ENCODE data around the gene JAG2.

Gene JAG2

GRCh38 chr14:105180592-105181548 is 12.3 kb upstream of the JAG2 start, which contains the start of gene NUDT14:
Gene NUDT14 (minus strand): TSS chr14:105181312. CDS start chr14:105181209, 103 bp downstream.
- peak within 1 kb of the TSS; percentile 72 for H3K9ac ChIP-seq (ENCODE audit: insufficient read length, low read depth)
- no peak for DNase-seq (ENCODE audit: low read depth, low spot score)

GRCh38 chr14:105179191-105179590 is 10.6 kb upstream of the JAG2 start:
- H3K4me1 ChIP-seq (ENCODE audit: insufficient read depth, insufficient read length), result peaks cover 8% of the 10 kb centered on the region
- no peak overlapping the region for H3K9ac ChIP-seq (ENCODE audit: insufficient read length, low read depth)
- H3K4me3 ChIP-seq (ENCODE audit: insufficient read length, low read depth), result no peak overlapping the region
- DNase-seq (ENCODE audit: low read depth, low spot score), result no peak
- H3K9me3 ChIP-seq (ENCODE audit: insufficient read depth, low read length), result no peaks in the 10 kb centered on the region
- H3K27me3 ChIP-seq (ENCODE audit: insufficient read depth, insufficient read length), result peaks cover 28% of the 10 kb centered on the region
- TF ChIP-seq YY1 (IDR thresholded peaks at IDR 0.05; ENCODE audit: insufficient read depth, insufficient read length), result no peak
- TF ChIP-seq ZNF274 (IDR thresholded peaks at IDR 0.05; ENCODE audit: low read depth, low read length), result no peak
- no peak for TF ChIP-seq SUZ12 (IDR thresholded peaks at IDR 0.05; ENCODE audit: extremely low read depth, insufficient read depth, insufficient read length)
- no peaks in the 10 kb centered on the region for H3K36me3 ChIP-seq (ENCODE audit: insufficient read depth, insufficient read length, low read length)

More at GRCh38 chr14:105180592-105181548, 12.3 kb upstream of the JAG2 start, which contains the start of gene NUDT14:
- no peaks in the 10 kb centered on the region for H3K36me3 ChIP-seq (ENCODE audit: insufficient read depth, insufficient read length, low read length)
- peaks cover 28% of the 10 kb centered on the region for H3K27me3 ChIP-seq (ENCODE audit: insufficient read depth, insufficient read length)
- H3K4me3 ChIP-seq (ENCODE audit: insufficient read length, low read depth), result peak within 1 kb of the TSS; percentile 45
- no peaks in the 10 kb centered on the region for H3K9me3 ChIP-seq (ENCODE audit: insufficient read depth, low read length)
- TF ChIP-seq SUZ12 (IDR thresholded peaks at IDR 0.05; ENCODE audit: extremely low read depth, insufficient read depth, insufficient read length) (no peak), YY1 (IDR thresholded peaks at IDR 0.05; ENCODE audit: insufficient read depth, insufficient read length) (no peak), ZNF274 (IDR thresholded peaks at IDR 0.05; ENCODE audit: low read depth, low read length) (no peak)
- H3K4me1 ChIP-seq (ENCODE audit: insufficient read depth, insufficient read length), result peaks cover 8% of the 10 kb centered on the region

- Histone ChIP-seq H3K36me3 (ENCODE audit: insufficient read depth, insufficient read length, low read length) (no peaks in the 10 kb centered on the region), H3K9ac (ENCODE audit: insufficient read length, low read depth) (no peak overlapping the region), H3K27me3 (ENCODE audit: insufficient read depth, insufficient read length) (peaks cover 28% of the 10 kb centered on the region), H3K4me1 (ENCODE audit: insufficient read depth, insufficient read length) (peaks cover 8% of the 10 kb centered on the region), H3K9me3 (ENCODE audit: insufficient read depth, low read length) (no peaks in the 10 kb centered on the region), H3K4me3 (ENCODE audit: insufficient read length, low read depth) (no peak overlapping the region)
- DNase-seq (ENCODE audit: low read depth, low spot score), result no peak
- TF ChIP-seq ZNF274 (IDR thresholded peaks at IDR 0.05; ENCODE audit: low read depth, low read length), result no peak
- no peak for TF ChIP-seq SUZ12 (IDR thresholded peaks at IDR 0.05; ENCODE audit: extremely low read depth, insufficient read depth, insufficient read length)
- no peak for TF ChIP-seq YY1 (IDR thresholded peaks at IDR 0.05; ENCODE audit: insufficient read depth, insufficient read length)
These were observed 10.2 kb upstream of the JAG2 start for GRCh38 chr14:105178868-105179140.

GRCh38 chr14:105178069-105178867 is 9.7 kb upstream of the JAG2 start:
- Histone ChIP-seq H3K36me3 (ENCODE audit: insufficient read depth, insufficient read length, low read length) (no peaks in the 10 kb centered on the region), H3K4me3 (ENCODE audit: insufficient read length, low read depth) (no peak overlapping the region), H3K4me1 (ENCODE audit: insufficient read depth, insufficient read length) (peaks cover 8% of the 10 kb centered on the region), H3K9me3 (ENCODE audit: insufficient read depth, low read length) (no peaks in the 10 kb centered on the region), H3K27me3 (ENCODE audit: insufficient read depth, insufficient read length) (peaks cover 24% of the 10 kb centered on the region), H3K9ac (ENCODE audit: insufficient read length, low read depth) (no peak overlapping the region)
- no peak for DNase-seq (ENCODE audit: low read depth, low spot score)
- TF ChIP-seq SUZ12 (IDR thresholded peaks at IDR 0.05; ENCODE audit: extremely low read depth, insufficient read depth, insufficient read length) (no peak), YY1 (IDR thresholded peaks at IDR 0.05; ENCODE audit: insufficient read depth, insufficient read length) (no peak), ZNF274 (IDR thresholded peaks at IDR 0.05; ENCODE audit: low read depth, low read length) (no peak)

- H3K4me3 ChIP-seq (ENCODE audit: insufficient read length, low read depth), result no peak overlapping the region
- no peak for DNase-seq (ENCODE audit: low read depth, low spot score)
- TF ChIP-seq ZNF274 (IDR thresholded peaks at IDR 0.05; ENCODE audit: low read depth, low read length), result no peak
- no peak for TF ChIP-seq SUZ12 (IDR thresholded peaks at IDR 0.05; ENCODE audit: extremely low read depth, insufficient read depth, insufficient read length)
- no peak for TF ChIP-seq YY1 (IDR thresholded peaks at IDR 0.05; ENCODE audit: insufficient read depth, insufficient read length)
- no peak overlapping the region for H3K9ac ChIP-seq (ENCODE audit: insufficient read length, low read depth)
- H3K27me3 ChIP-seq (ENCODE audit: insufficient read depth, insufficient read length), result peaks cover 15% of the 10 kb centered on the region
- H3K9me3 ChIP-seq (ENCODE audit: insufficient read depth, low read length), result no peaks in the 10 kb centered on the region
- no peaks in the 10 kb centered on the region for H3K36me3 ChIP-seq (ENCODE audit: insufficient read depth, insufficient read length, low read length)
- peaks cover 8% of the 10 kb centered on the region for H3K4me1 ChIP-seq (ENCODE audit: insufficient read depth, insufficient read length)
These were observed 8.5 kb upstream of the JAG2 start for GRCh38 chr14:105177082-105177481.

GRCh38 chr14:105176513-105176912 is 7.9 kb upstream of the JAG2 start:
- H3K27me3 ChIP-seq (ENCODE audit: insufficient read depth, insufficient read length), result peaks cover 9% of the 10 kb centered on the region
- no peak for DNase-seq (ENCODE audit: low read depth, low spot score)
- H3K4me1 ChIP-seq (ENCODE audit: insufficient read depth, insufficient read length), result peaks cover 8% of the 10 kb centered on the region
- no peaks in the 10 kb centered on the region for H3K36me3 ChIP-seq (ENCODE audit: insufficient read depth, insufficient read length, low read length)
- no peaks in the 10 kb centered on the region for H3K9me3 ChIP-seq (ENCODE audit: insufficient read depth, low read length)
- no peak overlapping the region for H3K9ac ChIP-seq (ENCODE audit: insufficient read length, low read depth)
- TF ChIP-seq ZNF274 (IDR thresholded peaks at IDR 0.05; ENCODE audit: low read depth, low read length) (no peak), SUZ12 (IDR thresholded peaks at IDR 0.05; ENCODE audit: extremely low read depth, insufficient read depth, insufficient read length) (no peak), YY1 (IDR thresholded peaks at IDR 0.05; ENCODE audit: insufficient read depth, insufficient read length) (no peak)
- H3K4me3 ChIP-seq (ENCODE audit: insufficient read length, low read depth), result no peak overlapping the region
